Measurements from ENCODE around the gene TSKS. TPM values are rescaled to one million over a fixed set of nuclear protein-coding genes. Genes with fewer than 3 reads are reported as not detected.

The TSKS gene
- total RNA-seq, 1 donor from 2014 or later: not detected

DNA sequence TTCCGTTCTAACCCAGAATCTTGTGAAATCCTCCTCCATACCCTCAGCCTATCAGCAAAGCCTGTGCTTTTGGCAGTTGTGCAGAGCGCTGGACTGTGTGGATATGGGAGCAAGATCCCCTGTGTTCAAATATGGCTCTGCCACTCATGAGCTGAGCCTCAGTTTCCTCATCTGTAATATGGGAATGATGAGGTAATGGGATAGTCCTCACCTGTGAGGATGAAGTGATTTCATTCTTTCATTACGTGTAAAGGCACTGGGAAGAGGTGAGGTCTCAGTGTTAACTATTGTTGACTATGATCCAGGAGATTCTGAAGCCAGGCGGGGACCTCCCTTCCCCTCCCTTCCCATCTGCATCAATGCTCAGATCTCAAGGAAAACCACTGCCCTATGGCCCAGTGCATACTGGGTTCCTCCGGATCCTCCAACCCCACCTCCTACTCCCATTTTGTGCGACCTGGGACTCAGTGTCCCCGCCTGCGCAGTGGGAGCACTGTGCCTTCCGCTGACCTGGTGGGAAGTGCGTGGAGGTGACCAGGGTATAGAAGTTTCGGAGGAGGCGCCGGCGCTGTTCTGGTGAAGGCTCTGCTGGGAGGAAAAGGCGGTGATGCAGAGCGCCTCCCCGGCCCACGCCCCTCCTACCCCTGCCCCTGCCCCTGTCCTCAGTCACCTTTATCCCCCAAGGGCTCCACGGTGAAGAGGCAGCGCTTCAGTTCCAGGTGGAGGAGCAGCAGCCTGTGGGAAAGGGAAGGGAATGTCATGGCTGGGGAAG lies 45.0 kb upstream of the TSKS start:
- TF ChIP-seq, protein P1, sequence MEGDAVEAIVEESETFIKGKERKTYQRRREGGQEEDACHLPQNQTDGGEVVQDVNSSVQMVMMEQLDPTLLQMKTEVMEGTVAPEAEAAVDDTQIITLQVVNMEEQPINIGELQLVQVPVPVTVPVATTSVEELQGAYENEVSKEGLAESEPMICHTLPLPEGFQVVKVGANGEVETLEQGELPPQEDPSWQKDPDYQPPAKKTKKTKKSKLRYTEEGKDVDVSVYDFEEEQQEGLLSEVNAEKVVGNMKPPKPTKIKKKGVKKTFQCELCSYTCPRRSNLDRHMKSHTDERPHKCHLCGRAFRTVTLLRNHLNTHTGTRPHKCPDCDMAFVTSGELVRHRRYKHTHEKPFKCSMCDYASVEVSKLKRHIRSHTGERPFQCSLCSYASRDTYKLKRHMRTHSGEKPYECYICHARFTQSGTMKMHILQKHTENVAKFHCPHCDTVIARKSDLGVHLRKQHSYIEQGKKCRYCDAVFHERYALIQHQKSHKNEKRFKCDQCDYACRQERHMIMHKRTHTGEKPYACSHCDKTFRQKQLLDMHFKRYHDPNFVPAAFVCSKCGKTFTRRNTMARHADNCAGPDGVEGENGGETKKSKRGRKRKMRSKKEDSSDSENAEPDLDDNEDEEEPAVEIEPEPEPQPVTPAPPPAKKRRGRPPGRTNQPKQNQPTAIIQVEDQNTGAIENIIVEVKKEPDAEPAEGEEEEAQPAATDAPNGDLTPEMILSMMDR (conservative IDR thresholded peaks at IDR 0.05; ENCODE audit: low read depth, low read length): no peak
- peak overlapping the region; percentile 70 for H3K4me3 ChIP-seq (ENCODE audit: low read depth, low read length)

DNA sequence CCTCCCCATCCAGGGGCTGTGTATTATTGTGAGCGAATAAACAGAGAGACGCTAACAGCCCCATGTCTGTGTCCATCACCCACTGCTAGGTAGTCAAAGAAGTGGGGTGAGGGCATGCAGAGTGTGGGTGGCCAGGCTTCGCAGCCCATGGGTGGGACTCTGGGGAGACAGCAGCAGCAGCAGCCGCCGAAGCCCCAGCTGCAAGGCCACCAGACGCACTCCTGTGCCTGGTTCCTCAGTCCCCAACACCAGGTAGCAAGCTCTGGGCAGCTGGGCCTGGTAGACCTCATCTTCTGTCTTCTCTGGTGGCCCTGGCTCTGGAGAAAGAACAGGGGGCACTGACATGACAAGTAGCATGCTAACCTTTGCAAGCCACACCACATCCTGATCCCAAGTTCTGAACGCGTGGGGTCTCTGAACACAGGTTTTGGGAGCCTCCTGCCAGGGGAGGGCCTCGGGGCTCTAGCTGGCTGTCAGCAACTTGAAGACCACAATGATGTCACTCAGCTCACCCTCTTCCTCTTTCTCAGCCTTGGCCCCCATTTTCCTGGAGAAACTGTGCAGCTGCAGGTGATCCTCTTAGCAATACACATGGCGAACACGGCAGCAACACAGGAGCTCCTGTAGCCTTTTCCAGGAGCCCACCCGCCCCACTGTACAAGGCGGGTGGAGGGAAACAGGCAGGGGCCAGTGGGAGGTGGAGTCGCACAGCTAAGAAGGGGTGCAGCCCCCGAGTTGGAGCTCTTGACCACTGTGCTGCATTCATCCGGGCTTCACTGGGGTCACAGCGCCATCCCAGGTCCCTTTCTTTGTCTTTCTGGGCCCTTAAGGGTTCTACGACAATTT lies 44.2 kb upstream of the TSKS start:
- H3K4me3 ChIP-seq (ENCODE audit: low read depth, low read length): no peak overlapping the region
- TF ChIP-seq, protein P1 (conservative IDR thresholded peaks at IDR 0.05; ENCODE audit: low read depth, low read length): no peak
- DNase-seq (ENCODE audit: low read depth): no peak

More for the DNA sequence above, 45.0 kb upstream of the TSKS start:
- DNase-seq (ENCODE audit: low read depth): no peak

DNA sequence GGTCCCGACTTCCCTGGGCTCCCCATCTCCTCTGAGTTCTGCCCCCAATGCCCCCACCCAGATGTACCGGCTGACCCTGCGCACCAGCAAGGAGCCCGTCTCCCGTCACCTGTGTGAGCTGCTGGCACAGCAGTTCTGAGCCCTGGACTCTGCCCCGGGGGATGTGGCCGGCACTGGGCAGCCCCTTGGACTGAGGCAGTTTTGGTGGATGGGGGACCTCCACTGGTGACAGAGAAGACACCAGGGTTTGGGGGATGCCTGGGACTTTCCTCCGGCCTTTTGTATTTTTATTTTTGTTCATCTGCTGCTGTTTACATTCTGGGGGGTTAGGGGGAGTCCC lies 43.5 kb upstream of the TSKS start:
- no peak overlapping the region for H3K4me3 ChIP-seq (ENCODE audit: low read depth, low read length)
- no peak for DNase-seq (ENCODE audit: low read depth)

DNA sequence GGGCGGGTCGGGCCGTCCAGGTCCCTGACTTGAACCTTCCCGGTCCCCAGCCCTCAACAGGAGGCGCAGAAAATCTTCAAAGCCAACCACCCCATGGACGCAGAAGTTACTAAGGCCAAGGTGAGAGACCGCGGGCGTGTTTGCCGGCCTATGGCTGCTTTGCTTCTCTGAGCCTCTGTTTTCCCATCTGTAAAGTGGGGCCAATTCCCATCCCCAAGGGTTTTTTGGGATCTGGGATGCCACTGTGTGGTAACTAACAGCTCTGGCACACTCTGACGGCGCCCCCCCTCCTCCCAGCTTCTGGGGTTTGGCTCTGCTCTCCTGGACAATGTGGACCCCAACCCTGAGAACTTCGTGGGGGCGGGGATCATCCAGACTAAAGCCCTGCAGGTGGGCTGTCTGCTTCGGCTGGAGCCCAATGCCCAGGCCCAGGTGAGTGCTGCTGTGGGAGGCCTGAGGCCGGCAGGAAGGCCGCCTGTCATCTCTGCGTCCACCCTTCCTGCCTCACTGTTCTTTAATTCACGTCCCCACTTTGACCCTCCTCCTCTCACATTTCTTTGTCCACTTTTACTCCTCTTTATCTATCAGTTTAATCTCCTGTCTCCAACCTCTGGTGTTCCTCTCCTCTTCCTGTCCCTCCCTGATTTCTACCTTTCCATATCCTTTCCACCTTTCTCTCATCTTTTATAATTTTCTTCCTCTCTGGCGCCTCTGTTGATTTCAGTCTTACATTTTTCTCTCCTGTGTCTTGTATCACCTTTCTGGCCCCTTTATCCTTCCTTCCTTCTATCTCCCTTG lies 42.9 kb upstream of the TSKS start:
- DNase-seq (ENCODE audit: low read depth): no peak
- TF ChIP-seq, protein P1 (conservative IDR thresholded peaks at IDR 0.05; ENCODE audit: low read depth, low read length): no peak
- no peak overlapping the region for H3K4me3 ChIP-seq (ENCODE audit: low read depth, low read length)

More for the DNA sequence above, 43.5 kb upstream of the TSKS start:
- TF ChIP-seq, protein P1 (conservative IDR thresholded peaks at IDR 0.05; ENCODE audit: low read depth, low read length): no peak

DNA sequence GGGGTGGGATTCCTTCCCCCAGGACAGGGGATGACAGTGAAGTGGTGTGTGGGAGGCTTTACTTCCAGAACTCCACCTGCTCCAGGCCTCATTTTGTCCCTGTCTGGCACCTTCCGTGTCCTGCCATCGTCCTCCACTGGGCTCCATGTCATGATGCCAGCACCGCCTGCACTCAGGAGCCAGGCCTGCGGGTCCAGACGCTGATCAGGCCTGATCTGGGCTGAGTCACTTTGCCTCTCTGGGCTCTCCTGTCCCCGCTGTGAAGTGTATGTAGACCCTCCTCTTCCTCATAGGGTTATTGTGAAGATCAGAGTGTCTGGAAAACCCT lies 40.4 kb upstream of the TSKS start:
- DNase-seq (ENCODE audit: low read depth): no peak
- TF ChIP-seq, protein P1 (conservative IDR thresholded peaks at IDR 0.05; ENCODE audit: low read depth, low read length): no peak
- H3K4me3 ChIP-seq (ENCODE audit: low read depth, low read length): no peak overlapping the region

DNA sequence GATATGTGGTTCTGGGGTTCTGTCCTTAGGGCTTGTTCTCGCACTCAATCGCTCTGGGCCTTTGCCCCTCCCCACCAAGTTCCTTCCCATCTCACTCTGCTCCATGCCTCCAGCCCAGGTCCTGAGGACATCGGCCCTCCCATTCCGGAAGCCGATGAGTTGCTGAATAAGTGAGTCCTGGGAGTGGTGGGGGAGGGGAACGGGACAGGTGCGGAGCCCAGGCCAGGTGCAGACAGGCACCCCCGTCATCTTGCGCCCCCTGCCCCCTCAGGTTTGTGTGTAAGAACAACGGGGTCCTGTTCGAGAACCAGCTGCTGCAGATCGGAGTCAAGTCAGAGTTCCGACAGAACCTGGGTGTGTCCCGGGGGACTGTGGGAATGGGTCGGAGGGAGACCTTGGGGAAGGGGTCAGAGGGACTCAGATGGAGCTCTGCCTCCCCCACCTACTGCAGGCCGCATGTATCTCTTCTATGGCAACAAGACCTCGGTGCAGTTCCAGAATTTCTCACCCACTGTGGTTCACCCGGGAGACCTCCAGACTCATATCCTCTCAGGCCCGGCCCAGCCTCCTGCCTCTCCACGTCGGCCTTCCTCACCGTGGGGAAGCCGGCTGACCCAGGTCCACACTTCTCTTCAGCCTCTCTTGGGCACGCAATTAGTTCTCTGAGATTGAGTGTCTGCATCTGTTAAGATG lies 39.9 kb upstream of the TSKS start:
- TF ChIP-seq, protein P1 (conservative IDR thresholded peaks at IDR 0.05; ENCODE audit: low read depth, low read length): no peak
- no peak for DNase-seq (ENCODE audit: low read depth)
- H3K4me3 ChIP-seq (ENCODE audit: low read depth, low read length): peak overlapping the region; percentile 5

All from epithelial cell of proximal tubule (primary cell).